GM19324 (cell line): Measurements from ENCODE around the gene CTNNA1.
"Not testable (repeated sequence)": the region's sequence is repeated elsewhere in the genome, so short reads cannot be mapped to it uniquely, and the experiment has no call there.

Source experiments
- ATAC-seq: cut with Tn5 transposase; IDR thresholded peaks from one replicate; pipeline ENCODE4 v1.9.1; 2021; ENCODE audit warnings: mild to moderate bottlenecking, moderate library complexity; ENCODE audit not compliant: unreplicated experiment, low FRiP score

Gene CTNNA1

DNA sequence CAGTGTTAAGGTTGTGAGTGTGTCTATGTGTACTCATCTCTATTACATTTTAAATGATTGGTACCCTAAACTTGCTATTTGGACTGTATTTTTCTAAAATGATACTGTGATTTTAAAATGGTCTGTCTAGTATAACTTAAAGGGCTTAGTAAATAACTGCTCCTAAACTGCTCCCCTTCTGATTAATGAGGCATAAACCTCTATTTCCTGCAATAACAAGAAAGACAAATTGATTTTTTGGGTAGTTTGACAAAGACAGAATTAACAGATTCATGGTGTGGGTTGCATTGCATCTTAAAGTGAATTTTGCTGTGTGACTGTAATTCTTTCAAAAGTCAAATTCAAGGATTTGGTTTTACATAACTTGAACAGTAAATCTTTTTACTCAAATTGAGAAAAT lies 130.0 kb downstream of the CTNNA1 start:
- no peak for ATAC-seq

- ATAC-seq = no peak
These were observed 130.9 kb downstream of the CTNNA1 start for GRCh38 chr5:138884094-138884493.

DNA sequence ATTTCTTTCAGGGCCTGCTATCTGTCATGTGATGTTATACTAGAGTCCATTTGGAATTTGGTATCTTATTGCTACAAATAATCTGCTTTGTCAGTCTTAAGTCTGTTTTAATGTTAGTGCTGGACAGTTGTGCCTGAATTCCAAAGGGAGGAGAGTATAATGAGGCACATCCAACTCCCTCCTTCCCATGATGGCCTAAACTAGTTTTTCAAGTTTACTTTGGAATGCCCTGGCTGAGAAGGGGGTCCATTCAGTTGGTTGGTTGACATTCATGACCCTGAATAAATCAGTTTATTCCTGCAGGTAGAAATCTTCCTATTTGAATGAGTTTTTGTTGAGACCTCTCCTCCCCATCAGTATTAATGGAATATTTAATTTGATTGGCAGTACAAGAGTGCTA lies 131.3 kb downstream of the CTNNA1 start:
- no peak for ATAC-seq

DNA sequence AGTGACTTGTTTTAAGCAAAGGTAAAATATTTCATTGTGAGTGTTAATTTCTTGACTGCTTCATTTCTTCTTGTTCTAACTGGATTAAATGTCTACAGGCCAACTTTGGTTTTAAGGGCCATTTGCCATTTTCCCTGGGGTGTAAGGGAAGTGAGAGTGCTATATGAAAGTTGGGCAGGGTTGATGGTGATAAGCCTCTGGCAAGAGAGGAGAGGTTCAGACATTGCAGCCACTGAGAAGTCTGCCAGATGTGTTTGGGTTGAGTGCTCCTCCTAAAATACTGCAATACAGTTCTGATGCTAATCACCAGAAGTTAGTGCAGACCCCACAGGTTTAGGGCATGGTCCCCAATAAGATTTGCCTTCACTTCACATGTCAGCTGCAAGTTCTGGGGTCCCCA lies 136.8 kb downstream of the CTNNA1 start:
- ATAC-seq = no peak

GRCh38 chr5:138890644-138891043 lies 137.4 kb downstream of the CTNNA1 start:
- ATAC-seq = no peak

GRCh38 chr5:138895918-138896317 lies 142.7 kb downstream of the CTNNA1 start:
- ATAC-seq = no peak

DNA sequence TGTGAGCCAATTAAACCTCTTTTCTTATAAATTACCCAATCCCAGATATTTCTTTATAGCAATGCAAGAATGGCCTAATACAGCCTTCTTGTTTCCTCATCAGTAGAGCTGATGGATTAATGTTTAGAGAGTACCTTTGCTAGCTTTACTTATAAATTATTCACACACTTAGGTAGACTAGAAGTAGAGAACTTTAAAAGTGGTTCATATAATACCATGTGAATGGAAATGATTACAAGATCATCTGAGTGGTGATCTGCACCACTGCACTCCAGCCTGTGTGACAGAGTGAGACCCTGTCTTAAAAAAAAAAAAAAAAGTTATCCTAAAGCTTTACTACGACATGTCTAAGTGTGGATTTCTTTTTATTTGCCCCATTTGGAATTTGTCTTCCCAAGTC lies 145.1 kb downstream of the CTNNA1 start:
- no peak for ATAC-seq

DNA sequence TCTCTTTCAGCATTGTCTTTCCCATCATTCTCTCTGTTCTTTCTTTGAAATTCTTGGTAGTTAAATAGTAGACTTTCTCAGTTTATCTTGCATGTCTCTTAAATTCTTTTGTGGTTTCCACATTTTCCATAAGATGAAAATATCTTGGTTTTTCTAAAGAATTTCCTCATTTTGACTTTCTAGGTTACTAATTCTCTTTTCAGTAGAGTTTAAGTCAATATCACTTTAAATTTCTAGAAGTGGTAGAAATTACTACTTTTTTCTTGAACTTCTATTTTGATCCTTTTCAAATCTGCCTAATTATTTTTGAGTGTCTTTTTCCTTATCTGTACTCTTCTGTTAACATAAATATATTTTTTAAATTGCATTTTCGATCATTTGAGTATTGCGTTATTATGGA lies 145.5 kb downstream of the CTNNA1 start:
- ATAC-seq = no peak

DNA sequence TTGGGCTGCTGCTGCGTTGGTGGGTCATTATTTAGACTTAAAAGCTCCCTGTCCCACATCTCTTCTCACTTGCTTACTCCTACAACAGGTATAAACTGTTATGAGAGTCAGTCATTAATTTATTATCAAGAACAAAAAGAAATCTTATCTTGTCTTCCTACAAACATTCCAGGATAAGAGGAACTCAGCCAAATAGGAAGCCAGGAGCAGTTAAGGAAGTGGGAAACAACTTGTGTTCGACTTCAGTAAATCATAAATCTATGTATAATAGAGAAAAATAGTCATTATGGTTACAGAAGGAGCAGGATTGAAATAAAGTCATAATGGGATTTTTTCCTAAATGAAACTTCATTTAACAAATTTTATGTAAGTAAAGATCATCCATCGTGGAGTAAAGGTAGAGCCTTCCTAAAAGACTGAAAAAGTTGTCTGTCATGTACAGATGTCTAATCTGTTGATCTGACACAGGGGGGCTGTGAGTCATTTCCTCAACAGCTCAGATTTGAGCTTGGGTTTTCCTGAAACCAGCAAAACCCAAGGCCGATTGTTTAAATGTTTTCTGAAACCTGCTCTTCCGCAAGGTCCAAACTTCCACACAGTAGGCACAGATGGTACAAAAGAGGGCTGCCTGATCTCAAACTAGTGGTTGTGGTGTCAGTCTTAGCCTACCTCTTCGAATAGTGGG lies 147.2 kb downstream of the CTNNA1 start:
- no peak for ATAC-seq

DNA sequence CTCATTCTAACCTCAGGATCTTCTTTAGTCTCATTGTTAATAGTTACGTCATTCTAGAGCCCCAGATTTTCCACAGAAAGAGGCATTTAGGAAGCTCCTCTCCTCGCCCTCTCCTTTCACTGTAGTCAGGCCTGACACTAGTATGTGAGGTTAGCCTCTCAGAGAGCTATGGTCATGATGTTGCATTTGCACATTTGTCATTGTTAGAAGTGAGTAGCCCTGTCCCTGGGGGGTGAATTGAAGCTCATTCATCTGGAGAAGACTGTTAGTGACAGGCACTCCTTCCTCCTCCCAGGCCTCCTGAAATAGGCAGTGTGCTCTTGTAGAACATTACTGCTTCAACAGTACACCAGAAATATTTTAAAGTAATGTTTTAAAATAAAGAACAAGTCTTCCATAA lies 148.5 kb downstream of the CTNNA1 start:
- no peak for ATAC-seq

GRCh38 chr5:138903130-138903775 lies 150.0 kb downstream of the CTNNA1 start:
- ATAC-seq = no peak

DNA sequence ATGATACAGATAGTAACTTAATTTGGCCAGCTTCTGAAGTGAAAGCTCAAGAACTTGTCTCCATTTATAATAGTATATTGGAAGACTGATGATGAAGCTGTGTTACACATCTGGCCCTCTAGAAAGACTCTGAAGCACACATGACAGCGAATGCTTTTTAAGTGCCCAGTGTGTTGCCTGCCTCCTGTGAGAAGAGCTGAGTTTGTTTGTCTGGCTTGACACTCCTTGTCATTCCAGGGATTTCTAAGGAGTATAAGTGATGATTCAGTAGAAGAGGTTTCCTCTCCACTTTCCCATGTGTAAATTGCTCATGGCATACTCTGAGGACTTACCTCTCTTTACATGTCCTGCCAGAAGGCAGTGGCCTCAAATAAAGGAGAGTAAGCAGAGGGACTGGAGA lies 152.3 kb downstream of the CTNNA1 start:
- no peak for ATAC-seq

DNA sequence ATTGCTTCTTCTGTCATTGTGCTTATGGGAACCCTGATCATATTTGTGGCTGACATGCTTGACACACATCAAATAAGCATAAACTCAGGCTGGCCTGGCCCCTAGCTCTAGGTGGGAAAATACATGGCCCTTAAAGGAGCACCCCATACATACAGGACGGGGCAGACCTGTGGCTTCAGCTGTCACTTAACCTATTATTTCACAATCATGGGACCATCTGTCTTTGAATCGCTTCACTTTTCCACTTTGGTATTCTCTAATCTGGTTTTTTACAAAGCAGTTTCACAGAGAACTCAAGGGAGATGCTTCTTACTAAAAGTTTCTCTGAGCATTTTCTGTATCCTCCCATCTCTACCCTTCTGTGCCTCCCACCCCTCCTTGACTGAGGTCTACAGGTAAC lies 156.5 kb downstream of the CTNNA1 start:
- no peak for ATAC-seq

GRCh38 chr5:138910546-138911185 lies 157.4 kb downstream of the CTNNA1 start:
- ATAC-seq = no peak

GRCh38 chr5:138911441-138911840 lies 158.2 kb downstream of the CTNNA1 start:
- no peak for ATAC-seq

GRCh38 chr5:138912093-138912492 lies 158.9 kb downstream of the CTNNA1 start:
- ATAC-seq = no peak

DNA sequence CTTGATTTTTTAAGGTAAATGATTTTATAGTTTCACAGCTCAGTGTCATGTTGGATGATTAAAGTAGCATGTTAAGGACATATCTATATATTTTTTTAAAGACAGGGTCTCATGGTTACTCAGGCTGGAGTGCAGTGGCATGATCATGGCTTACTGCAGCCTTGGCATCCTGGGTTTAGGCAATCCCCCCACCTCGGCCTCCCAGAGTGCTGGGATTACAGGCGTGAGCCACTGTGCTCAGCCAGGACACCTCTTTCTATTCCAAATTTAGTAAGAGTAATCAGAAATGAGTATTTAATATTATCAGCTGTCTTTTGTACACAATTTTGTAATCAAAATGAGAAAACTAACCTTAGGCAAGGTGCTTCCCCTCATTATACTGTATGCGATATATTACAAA lies 160.5 kb downstream of the CTNNA1 start:
- no peak for ATAC-seq

DNA sequence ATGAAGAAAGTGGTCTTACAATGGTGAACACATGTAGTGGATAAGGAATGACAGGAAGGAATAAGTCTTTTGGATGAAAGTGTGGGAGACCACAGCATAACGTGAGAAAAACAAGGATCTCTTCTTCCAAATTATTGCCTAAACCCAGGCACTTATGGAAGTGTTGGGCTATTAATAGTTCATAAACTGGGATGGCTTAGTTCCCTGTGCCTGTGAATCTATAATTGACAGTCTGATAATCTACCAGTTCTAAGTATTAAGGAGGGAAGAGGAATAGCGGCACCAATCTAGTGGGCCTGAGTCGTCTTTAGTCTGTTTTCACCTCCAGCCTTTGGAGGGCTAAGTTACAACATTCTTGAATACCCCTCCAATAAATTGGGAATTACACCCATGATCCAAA lies 161.1 kb downstream of the CTNNA1 start:
- no peak for ATAC-seq

- no peak for ATAC-seq
These were observed 165.5 kb downstream of the CTNNA1 start for GRCh38 chr5:138918686-138919085.

DNA sequence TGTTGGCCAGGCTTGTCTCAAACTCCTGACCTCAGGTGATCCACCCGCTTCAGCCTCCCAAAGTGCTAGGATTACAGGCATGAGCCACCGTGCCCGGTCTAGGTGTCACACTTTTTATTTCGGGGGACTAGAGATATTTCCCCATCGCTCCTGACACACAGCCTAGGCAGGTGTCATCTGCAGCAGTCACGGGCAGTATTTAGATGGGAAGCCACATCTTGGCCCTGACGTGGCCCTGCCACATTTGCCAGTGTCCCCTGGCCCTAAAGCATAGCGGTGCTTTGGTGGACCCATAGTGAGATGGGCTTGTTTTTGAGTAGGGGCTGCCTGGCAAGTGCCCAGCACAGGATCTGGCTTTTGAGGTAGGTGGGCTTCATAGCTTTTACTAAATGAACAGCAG lies 167.0 kb downstream of the CTNNA1 start:
- ATAC-seq = no peak

GRCh38 chr5:138921362-138921761 lies 168.1 kb downstream of the CTNNA1 start:
- ATAC-seq = not testable (repeated sequence)

DNA sequence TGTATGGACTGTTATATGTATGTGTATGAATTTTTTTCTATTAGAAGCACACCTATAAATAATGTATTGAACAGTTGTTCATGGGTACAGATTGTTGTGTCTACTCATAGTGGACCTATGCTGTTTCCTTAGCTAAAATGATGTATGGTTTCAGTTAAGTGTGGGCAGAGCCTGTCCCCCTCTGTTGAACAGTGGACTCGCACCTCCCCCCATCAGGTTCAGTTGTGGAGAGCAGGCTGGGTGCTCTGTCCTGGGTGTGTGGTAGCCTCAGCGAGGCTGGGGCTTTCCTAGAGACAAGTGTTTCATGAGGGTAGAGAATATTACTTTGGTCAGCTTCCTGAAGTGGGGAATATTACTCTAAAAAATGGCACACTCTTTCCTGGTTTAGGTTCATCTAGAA lies 169.3 kb downstream of the CTNNA1 start:
- no peak for ATAC-seq
